Liver (tissue), 9 donors: ENCODE measurements around the gene FYCO1. TPM values are rescaled to one million over a fixed set of nuclear protein-coding genes. Genes with fewer than 3 reads are reported as not detected.

Experiments used
- DNase-seq: peaks from one replicate; pipeline ENCODE4 v3.0.0-alpha.2; 2017; ENCODE audit warnings: low spot score
- H3K27ac ChIP-seq, 2 donors: one replicate each; pipeline ENCODE4 v1.7.0; 2013; ENCODE audit warnings: inconsistent platforms in 2 of 2, low read length in 2 of 2, control low read depth in 1 of 2, low read depth in 1 of 2, mild to moderate bottlenecking in 1 of 2
- H3K27me3 ChIP-seq, 4 donors: one replicate each; pipeline versions ENCODE4 v1.6.1 to v1.7.0; 2013; ENCODE audit warnings: low read length in 3 of 4, inconsistent platforms in 1 of 4, mild to moderate bottlenecking in 1 of 4, moderate library complexity in 1 of 4; ENCODE audit not compliant: control insufficient read depth in 4 of 4, insufficient read depth in 4 of 4
- H3K36me3 ChIP-seq, 4 donors: one replicate each; pipeline versions ENCODE4 v1.6.1 to v1.7.0; 2013; ENCODE audit warnings: low read length in 3 of 4, mild to moderate bottlenecking in 3 of 4, low read depth in 1 of 4, moderate library complexity in 1 of 4; ENCODE audit not compliant: control insufficient read depth in 4 of 4, insufficient read depth in 3 of 4
- H3K4me1 ChIP-seq, 4 donors: one replicate each; pipeline versions ENCODE4 v1.6.1 to v1.7.0; 2013; ENCODE audit warnings: low read length in 3 of 4, mild to moderate bottlenecking in 3 of 4, moderate library complexity in 1 of 4; ENCODE audit not compliant: control insufficient read depth in 4 of 4, insufficient read depth in 4 of 4
- H3K4me3 ChIP-seq, 3 donors: one replicate each; pipeline versions ENCODE4 v1.6.1 to v1.7.0; 2013; ENCODE audit warnings: low read length in 3 of 3, control low read depth in 1 of 3, low read depth in 1 of 3, mild to moderate bottlenecking in 1 of 3
- H3K9ac ChIP-seq, 2 donors: one replicate each; pipeline ENCODE4 v1.7.0; 2013; ENCODE audit warnings: low read length in 2 of 2, mild to moderate bottlenecking in 2 of 2, moderate library complexity in 2 of 2, control low read depth in 1 of 2, low read depth in 1 of 2
- H3K9me3 ChIP-seq, 4 donors: one replicate each; pipeline versions ENCODE4 v1.6.1 to v1.7.0; 2013; ENCODE audit warnings: low read length in 3 of 4; ENCODE audit not compliant: control insufficient read depth in 4 of 4
- CTCF ChIP-seq: fragments of 150-350 bp; IDR thresholded peaks from 2 replicates; pipeline ENCODE4 v1.5.1; 2017; ENCODE audit warnings: improper control_type of control experiment, low read depth, low read length; ENCODE audit not compliant: missing input control
- EGR1 ChIP-seq, 2 donors: IDR thresholded peaks; 2 replicates each; pipeline ENCODE4 v1.6.1; 2016 to 2018; ENCODE audit warnings: antibody characterized with exemption in 2 of 2, low read depth in 2 of 2
- FOXA1 ChIP-seq: IDR thresholded peaks from 2 replicates; pipeline ENCODE4 v1.6.1; 2016; ENCODE audit warnings: antibody characterized with exemption
- FOXA2 ChIP-seq: IDR thresholded peaks from 2 replicates; pipeline ENCODE4 v1.6.1; 2016; ENCODE audit warnings: antibody characterized with exemption
- GABPA ChIP-seq, 2 donors: IDR thresholded peaks in 1 of 2; conservative IDR thresholded peaks in 1 of 2; 2 replicates each; pipeline ENCODE4 v1.6.1; 2016; ENCODE audit warnings: antibody characterized with exemption in 2 of 2, mild to moderate bottlenecking in 1 of 2, moderate library complexity in 1 of 2
- HNF4A ChIP-seq, 2 donors: conservative IDR thresholded peaks; 2 replicates each; pipeline ENCODE4 v1.6.1; 2016; ENCODE audit warnings: antibody characterized with exemption in 2 of 2, mild to moderate bottlenecking in 2 of 2
- HNF4G ChIP-seq: IDR thresholded peaks from 2 replicates; pipeline ENCODE4 v1.6.1; 2016; ENCODE audit warnings: antibody characterized with exemption
- JUND ChIP-seq, 2 donors: IDR thresholded peaks; 2 replicates each; pipeline ENCODE4 v1.6.1; 2016; ENCODE audit warnings: antibody characterized with exemption in 2 of 2
- MAX ChIP-seq: IDR thresholded peaks from 2 replicates; pipeline ENCODE4 v1.6.1; 2016; ENCODE audit warnings: antibody characterized with exemption
- NR2F2 ChIP-seq: IDR thresholded peaks from 2 replicates; pipeline ENCODE4 v1.6.1; 2016; ENCODE audit warnings: antibody characterized with exemption
- RAD21 ChIP-seq, 2 donors: IDR thresholded peaks; 2 replicates each; pipeline ENCODE4 v1.6.1; 2016; ENCODE audit warnings: antibody characterized with exemption in 2 of 2, mild to moderate bottlenecking in 2 of 2
- RXRA ChIP-seq, 2 donors: IDR thresholded peaks; 2 replicates each; pipeline ENCODE4 v1.6.1; 2017 to 2018; ENCODE audit warnings: antibody characterized with exemption in 2 of 2, mild to moderate bottlenecking in 1 of 2
- SP1 ChIP-seq: IDR thresholded peaks from 2 replicates; pipeline ENCODE4 v1.6.1; 2018; ENCODE audit warnings: antibody characterized with exemption, mild to moderate bottlenecking
- TAF1 ChIP-seq: conservative IDR thresholded peaks from 2 replicates; pipeline ENCODE4 v1.6.1; 2016; ENCODE audit warnings: antibody characterized with exemption, mild to moderate bottlenecking
- YY1 ChIP-seq: IDR thresholded peaks from 2 replicates; pipeline ENCODE4 v1.6.1; 2016; ENCODE audit warnings: antibody characterized with exemption, mild to moderate bottlenecking
- ZBTB33 ChIP-seq: IDR thresholded peaks from 2 replicates; pipeline ENCODE4 v1.6.1; 2016; ENCODE audit warnings: antibody characterized with exemption
- WGBS: extraction: QIAGEN DNeasy Blood & Tissue Kit; methylation state at CpG from one replicate; pipeline ENCODE4 v1.1.7; 2013; 5-methylcytosine and 5-hydroxymethylcytosine counted together
- polyA plus RNA-seq, 2 donors: library from polyadenylated mRNA; stranded (reverse) in 1 of 2; unstranded in 1 of 2; fragments of 200-250 nt in 1 of 2; fragments of >200 nt in 1 of 2; fragmentation: Nextera tagmentation in 1 of 2; extraction: Ambion mirVana in 1 of 2; gene quantifications; one replicate each; pipeline versions ENCODE4 v1.2.1 to v1.2.3, GENCODE V29; 2013 to 2015
- total RNA-seq, 2 donors: library from RNA; depleted of rRNA; stranded (reverse); fragments of >200 nt; gene quantifications; one replicate each; pipeline ENCODE4 v1.2.3, GENCODE V29; 2014
- TF ChIP-seq, protein P1 (sequence below): IDR thresholded peaks from 2 replicates; pipeline ENCODE4 v1.6.1; 2016; ENCODE audit warnings: antibody characterized with exemption
- TF ChIP-seq, protein P2 (sequence below): IDR thresholded peaks from 2 replicates; pipeline ENCODE4 v1.6.1; 2016; ENCODE audit warnings: antibody characterized with exemption, mild to moderate bottlenecking
- donor health status: healthy.
- donor health status: healthy.
- donor health status: healthy.
- donor health status: healthy.
- donor health status: healthy.

FYCO1 gene
- total and polyA plus RNA-seq, 4 donors = 3.0 to 17.1 (median 10.2) TPM

DNA sequence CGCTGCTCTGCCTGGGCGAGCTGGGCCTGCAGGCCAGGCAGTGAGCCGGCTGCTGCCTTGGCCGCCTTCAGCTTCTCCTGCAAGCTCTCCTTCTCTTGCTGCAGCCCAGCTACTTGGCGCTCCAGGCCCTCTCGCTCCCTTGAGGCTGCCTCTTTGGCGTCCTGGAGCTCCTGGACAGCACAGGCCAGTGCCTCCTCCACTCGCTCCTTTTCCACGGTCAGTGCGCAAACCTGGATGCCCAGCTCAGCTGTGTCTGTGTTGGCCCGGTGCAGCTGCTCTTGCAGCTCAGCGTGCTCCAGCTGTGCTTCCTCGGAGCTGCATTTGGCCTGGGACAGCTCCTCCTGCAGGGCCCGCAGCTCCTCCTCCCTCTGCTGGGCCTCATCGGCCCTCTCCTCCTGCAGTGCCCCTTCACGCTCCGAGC lies 29.2 kb downstream of the FYCO1 start (continued):
- TF ChIP-seq GABPA (IDR thresholded peaks at IDR 0.05 in 1 of 2, conservative IDR thresholded peaks at IDR 0.05 in 1 of 2) (no peak), EGR1 (IDR thresholded peaks at IDR 0.05; ENCODE audit: low read depth in 2 of 2) (no peak), FOXA1 (no peak), RXRA (IDR thresholded peaks at IDR 0.05) (no peak), NR2F2 (no peak), HNF4A (conservative IDR thresholded peaks at IDR 0.05) (no peak), CTCF (no peak)

DNA sequence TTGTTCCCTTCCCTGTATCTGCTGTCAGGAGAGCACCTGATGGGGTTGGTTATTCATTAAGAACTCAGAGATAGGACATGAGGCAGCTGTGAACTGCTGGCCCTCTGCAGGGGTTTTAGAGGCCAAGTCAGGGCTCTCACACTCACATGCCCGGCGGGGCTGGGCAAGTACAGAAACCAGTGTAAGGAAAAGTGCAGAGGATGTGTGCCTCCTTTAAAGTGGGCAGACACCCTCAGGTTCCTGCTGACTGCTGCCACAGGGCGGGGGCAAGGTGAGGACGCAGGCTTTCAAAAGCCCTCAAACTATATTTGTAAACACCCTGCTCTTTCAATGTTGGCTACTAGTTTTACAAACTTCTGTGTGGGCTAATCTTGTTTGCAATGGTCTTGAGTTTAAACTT lies 30.0 kb downstream of the FYCO1 start:
- no peak for DNase-seq
- no peak overlapping the region for H3K9ac ChIP-seq
- peaks cover 13 to 95% (median 68%) of the 10 kb centered on the region in 4 donors for H3K36me3 ChIP-seq
- no peak overlapping the region for H3K27ac ChIP-seq
- H3K4me1 ChIP-seq = no peaks in the 10 kb centered on the region
- WGBS = 82% methylated on average over 4 of the region's 4 CpGs
- no peaks in the 10 kb centered on the region for H3K27me3 ChIP-seq
- TF ChIP-seq TAF1 (no peak), HNF4G (no peak), YY1 (no peak), SP1 (no peak), ZBTB33 (no peak), MAX (no peak), CTCF (no peak), EGR1 (IDR thresholded peaks at IDR 0.05; ENCODE audit: low read depth in 2 of 2) (no peak), FOXA1 (no peak), FOXA2 (no peak), GABPA (IDR thresholded peaks at IDR 0.05 in 1 of 2, conservative IDR thresholded peaks at IDR 0.05 in 1 of 2) (no peak), JUND (IDR thresholded peaks at IDR 0.05) (no peak), HNF4A (conservative IDR thresholded peaks at IDR 0.05) (no peak), RAD21 (IDR thresholded peaks at IDR 0.05) (no peak), NR2F2 (no peak), RXRA (IDR thresholded peaks at IDR 0.05) (no peak)
- TF ChIP-seq, protein P1, sequence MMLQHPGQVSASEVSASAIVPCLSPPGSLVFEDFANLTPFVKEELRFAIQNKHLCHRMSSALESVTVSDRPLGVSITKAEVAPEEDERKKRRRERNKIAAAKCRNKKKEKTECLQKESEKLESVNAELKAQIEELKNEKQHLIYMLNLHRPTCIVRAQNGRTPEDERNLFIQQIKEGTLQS = no peak
- TF ChIP-seq, protein P2, sequence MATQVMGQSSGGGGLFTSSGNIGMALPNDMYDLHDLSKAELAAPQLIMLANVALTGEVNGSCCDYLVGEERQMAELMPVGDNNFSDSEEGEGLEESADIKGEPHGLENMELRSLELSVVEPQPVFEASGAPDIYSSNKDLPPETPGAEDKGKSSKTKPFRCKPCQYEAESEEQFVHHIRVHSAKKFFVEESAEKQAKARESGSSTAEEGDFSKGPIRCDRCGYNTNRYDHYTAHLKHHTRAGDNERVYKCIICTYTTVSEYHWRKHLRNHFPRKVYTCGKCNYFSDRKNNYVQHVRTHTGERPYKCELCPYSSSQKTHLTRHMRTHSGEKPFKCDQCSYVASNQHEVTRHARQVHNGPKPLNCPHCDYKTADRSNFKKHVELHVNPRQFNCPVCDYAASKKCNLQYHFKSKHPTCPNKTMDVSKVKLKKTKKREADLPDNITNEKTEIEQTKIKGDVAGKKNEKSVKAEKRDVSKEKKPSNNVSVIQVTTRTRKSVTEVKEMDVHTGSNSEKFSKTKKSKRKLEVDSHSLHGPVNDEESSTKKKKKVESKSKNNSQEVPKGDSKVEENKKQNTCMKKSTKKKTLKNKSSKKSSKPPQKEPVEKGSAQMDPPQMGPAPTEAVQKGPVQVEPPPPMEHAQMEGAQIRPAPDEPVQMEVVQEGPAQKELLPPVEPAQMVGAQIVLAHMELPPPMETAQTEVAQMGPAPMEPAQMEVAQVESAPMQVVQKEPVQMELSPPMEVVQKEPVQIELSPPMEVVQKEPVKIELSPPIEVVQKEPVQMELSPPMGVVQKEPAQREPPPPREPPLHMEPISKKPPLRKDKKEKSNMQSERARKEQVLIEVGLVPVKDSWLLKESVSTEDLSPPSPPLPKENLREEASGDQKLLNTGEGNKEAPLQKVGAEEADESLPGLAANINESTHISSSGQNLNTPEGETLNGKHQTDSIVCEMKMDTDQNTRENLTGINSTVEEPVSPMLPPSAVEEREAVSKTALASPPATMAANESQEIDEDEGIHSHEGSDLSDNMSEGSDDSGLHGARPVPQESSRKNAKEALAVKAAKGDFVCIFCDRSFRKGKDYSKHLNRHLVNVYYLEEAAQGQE = no peak
- no peaks in the 10 kb centered on the region for H3K9me3 ChIP-seq
- H3K4me3 ChIP-seq = no peak overlapping the region
